CMK (cell line): ENCODE data around the gene CDH4.

Experiments used
- DNase-seq: peaks from one replicate; pipeline ENCODE4 v3.0.0-alpha.2; 2010; ENCODE audit warnings: low read depth

The CDH4 gene

DNA sequence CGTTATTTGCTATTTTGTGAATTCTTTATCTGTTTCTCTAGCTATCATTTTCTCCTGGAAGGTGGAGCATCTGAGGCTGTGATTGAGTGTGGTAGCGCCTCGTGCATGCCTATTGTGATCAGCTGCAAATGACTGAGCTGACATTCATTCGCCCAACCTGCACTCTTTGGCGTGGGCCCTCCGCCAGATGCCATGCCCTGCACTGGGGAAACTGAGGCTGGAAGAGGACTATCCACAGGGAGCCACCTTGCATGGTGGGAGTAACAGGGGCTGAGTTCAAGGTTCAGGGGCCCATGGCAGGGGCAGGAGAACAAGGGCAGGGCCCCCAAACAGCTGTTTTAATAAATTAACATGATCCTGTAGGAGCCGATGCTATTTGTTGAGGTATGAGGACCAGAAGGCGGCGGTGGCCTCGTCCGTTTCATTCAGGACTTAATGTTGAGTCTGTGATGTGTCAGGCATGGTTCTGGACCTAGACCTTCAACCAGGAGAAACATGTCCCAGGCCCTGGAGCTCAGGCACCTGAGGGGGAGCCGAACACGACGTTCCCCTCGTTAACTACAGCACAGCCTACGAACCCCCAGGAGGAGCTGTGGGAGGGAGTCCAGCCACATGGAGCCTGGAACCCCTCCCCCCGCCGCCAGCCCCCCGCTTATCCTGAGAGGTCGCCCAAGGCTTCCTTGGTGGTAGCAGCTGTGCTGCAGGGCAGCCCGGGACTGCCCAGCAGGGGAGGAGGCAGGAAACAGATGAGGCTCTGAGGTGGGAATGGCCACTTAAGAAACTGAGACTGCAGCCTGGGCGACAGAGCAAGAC lies 242.9 kb downstream of the CDH4 start:
- no peak for DNase-seq

- DNase-seq: no peak
Observed at GRCh38 chr20:61497029-61497627, 245.1 kb downstream of the CDH4 start.

- no peak for DNase-seq
Observed at GRCh38 chr20:61499859-61500554, 247.9 kb downstream of the CDH4 start.

DNA sequence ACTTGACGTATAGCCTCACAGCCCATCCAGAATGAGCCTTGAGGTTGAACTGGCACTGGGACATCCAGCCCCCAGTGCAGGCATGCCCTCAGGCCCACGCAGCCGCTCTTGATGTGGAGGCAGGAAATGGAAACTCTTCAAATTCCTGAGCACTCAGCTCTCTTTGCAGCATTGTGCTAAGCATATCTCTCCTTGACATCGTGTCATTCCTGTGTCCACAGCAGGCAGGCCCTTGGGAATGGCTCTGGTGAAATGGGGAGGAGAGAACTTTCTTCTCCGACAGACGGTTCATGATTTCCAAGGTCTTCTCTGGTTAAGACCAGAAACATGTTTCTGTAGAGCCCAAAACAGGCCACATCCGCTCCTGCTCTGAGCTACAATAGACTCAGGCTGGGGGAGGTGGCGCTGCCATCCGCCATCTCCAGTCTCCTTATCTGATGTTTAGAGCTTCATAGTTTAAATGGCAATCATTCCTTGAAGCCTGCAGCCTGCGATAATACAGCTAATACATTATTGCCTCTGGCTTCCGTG lies 248.8 kb downstream of the CDH4 start:
- peak; percentile 22 for DNase-seq

GRCh38 chr20:61502433-61502832 lies 250.4 kb downstream of the CDH4 start:
- no peak for DNase-seq

GRCh38 chr20:61503106-61503505 lies 251.0 kb downstream of the CDH4 start:
- DNase-seq: no peak

DNA sequence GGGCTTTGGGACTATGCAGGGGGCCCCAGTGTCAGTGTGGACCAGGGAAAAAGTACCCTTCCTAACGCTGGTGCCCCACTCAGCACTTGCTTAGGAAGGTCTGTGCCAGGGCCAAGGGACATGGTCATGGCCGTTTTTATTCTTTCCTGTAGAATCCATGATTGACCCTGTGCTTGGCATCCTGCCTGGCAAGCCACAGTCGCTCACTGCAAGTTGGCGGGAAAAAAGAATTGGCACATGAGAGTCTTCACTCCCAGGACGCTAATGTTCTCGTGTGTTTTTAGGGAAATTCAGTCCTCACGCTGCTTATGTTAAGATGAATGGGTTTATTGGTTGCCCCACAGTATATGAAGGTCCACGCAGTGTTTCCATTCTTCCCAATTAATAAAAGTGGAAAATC lies 253.4 kb downstream of the CDH4 start:
- DNase-seq: no peak

GRCh38 chr20:61507778-61508177 lies 255.7 kb downstream of the CDH4 start:
- DNase-seq: no peak

DNA sequence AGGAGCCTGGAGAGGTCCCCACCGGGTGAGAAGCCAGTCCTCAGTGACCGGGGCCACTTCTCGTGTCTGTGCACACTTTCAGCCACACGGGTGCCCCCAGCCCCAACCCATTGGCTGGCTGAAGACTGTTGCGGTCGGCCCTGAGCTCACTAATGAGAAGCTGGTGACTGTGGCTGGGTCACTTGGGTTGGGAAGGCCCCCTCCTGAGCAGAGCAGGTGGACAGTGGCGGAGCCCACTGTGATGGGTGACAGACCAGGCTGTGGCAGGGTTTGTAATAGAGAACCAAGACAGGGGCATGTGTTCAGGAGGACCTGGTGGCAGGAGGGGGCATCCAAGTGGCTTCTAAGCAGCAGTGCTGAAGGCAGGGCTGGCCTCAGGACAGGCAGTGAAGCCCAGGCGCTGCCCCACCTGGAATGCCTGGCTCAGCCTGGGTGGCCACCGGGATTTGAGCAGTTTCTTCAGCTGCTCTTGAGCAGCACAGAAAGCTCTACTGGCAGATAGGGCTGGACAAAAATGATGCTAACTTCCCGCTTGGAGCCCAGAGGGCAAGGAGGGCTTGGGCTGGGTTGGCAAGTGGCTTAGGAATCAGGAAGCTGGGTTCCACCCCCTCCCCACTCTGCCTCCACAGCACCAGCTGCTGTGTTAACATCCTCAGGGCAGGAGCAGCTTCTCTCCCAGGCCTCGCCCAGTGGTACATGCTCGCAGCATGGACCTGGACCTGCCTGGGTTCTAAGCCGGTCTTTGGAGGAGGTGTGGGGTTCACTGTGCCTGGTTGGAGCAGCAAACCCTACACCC lies 256.4 kb downstream of the CDH4 start:
- DNase-seq: no peak

DNA sequence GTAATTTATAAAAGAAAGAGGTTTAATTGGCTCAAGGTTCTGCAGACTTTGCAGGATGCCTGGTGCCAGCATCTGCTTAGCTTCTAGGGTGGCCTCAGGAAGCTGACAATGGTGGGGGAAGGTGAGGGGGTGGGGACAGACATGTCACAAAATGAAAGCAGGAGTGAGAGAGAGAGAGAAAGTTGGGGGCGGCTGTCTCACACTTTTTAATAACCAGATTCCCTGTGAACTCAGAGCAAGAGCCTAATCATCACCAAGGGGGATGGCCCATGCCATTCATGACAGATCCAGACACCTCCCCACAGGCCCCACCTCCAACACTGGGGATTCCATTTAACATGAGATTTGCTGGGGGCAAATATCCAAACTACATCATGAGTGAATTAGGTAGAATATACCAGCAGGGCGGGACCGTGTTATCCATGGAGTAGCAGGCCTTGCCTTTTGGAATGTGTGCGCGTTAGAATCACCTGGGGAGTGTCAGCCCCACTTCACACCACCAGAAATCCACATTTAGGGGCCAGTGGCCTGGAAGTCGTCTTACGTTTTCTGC lies 258.8 kb downstream of the CDH4 start:
- no peak for DNase-seq

- no peak for DNase-seq
Observed at GRCh38 chr20:61512475-61512874, 260.4 kb downstream of the CDH4 start.

- DNase-seq: no peak
Observed at GRCh38 chr20:61513124-61514017, 261.3 kb downstream of the CDH4 start.

- DNase-seq: no peak
Observed at GRCh38 chr20:61514018-61514365, 261.9 kb downstream of the CDH4 start.

GRCh38 chr20:61514396-61514795 lies 262.3 kb downstream of the CDH4 start:
- no peak for DNase-seq

DNA sequence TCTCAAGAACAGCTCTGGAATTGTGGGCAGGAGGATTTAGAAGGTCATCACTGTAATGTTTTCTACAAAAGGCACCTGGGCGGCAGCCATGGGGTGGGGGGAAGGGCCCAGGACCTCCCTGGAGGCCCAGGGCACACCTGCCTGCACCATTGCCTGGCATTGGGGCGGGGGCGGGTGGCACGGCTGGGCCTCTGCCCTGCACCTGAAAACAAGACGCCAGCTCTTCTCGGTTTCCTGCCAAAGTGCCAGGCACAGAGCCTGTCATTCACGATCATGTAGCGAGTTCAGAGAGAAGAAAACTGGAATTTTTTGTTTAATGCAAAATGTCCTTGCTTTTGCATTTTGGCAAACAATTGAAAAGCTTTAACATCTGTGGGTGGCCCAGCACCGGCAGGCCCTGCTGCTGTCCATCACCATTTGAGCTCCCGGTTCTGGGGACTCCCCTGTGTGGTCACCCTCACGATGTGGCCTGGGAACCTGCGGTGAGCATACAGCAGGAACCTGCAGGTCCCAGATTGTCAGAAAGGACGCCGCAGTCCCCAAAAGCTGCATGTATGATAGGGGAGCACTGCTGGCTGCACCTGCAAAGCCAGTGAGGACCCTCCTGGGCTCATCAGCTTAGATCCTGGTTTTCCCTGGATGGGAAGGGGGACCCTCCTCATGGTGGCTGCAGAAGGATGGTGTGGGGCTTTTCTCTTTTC lies 262.9 kb downstream of the CDH4 start:
- no peak for DNase-seq

DNA sequence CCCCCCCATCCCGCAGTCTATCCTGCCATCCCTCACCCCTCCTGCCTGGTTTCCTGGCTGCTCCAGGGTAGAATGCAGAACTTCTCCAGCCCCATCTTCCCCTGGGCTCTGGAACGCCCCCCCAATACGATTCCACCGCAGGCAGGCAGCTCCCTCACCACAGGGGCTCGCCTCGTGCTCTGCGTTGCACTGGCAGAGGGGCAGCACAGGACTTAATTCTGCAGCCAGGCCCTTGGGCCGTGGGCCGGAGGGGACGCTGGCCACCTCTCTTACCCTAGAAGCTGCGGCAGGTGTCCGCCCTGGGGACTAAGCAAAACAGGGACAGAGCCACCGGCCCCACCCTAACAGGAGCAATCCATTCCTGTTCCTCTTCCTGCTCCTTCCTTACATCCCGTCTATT lies 263.9 kb downstream of the CDH4 start:
- DNase-seq: no peak

- no peak for DNase-seq
Observed at GRCh38 chr20:61516346-61517208, 264.5 kb downstream of the CDH4 start.

GRCh38 chr20:61517419-61517818 lies 265.4 kb downstream of the CDH4 start:
- no peak for DNase-seq

GRCh38 chr20:61518424-61518951 lies 266.4 kb downstream of the CDH4 start:
- no peak for DNase-seq
